Activated T-cell treated with anti-CD3 and anti-CD28 coated beads for 4 hours (primary cell): ENCODE measurements around the gene ITIH4.

ENCODE experiments used
- DNase-seq: peaks from one replicate; pipeline ENCODE4 v3.0.0-alpha.2; 2020

The ITIH4 gene

GRCh38 chr3:52830535-52831258 is at the start of gene ITIH4:
ITIH4 (minus strand) TSS chr3:52830672; CDS start chr3:52830642, 30 bp downstream.
- no peak for DNase-seq

GRCh38 chr3:52880047-52880446 is 49.6 kb upstream of the ITIH4 start:
- no peak for DNase-seq

GRCh38 chr3:52879581-52879980 is 49.1 kb upstream of the ITIH4 start:
- DNase-seq = no peak

GRCh38 chr3:52879090-52879489 is 48.6 kb upstream of the ITIH4 start:
- DNase-seq = no peak

- DNase-seq = no peak
Observed at GRCh38 chr3:52877085-52877484, 46.6 kb upstream of the ITIH4 start.

GRCh38 chr3:52874864-52875587 is 44.6 kb upstream of the ITIH4 start:
- DNase-seq = no peak

GRCh38 chr3:52874160-52874701 is 43.8 kb upstream of the ITIH4 start:
- DNase-seq = no peak

- DNase-seq = no peak
Observed at GRCh38 chr3:52873433-52874159, 43.1 kb upstream of the ITIH4 start.

- no peak for DNase-seq
Observed at GRCh38 chr3:52872245-52872644, 41.8 kb upstream of the ITIH4 start.

GRCh38 chr3:52871761-52872160 is 41.3 kb upstream of the ITIH4 start:
- DNase-seq = no peak

GRCh38 chr3:52870471-52870870 is 40.0 kb upstream of the ITIH4 start:
- no peak for DNase-seq

- no peak for DNase-seq
Observed at GRCh38 chr3:52866427-52866826, 36.0 kb upstream of the ITIH4 start.

GRCh38 chr3:52865994-52866393 is 35.5 kb upstream of the ITIH4 start:
- DNase-seq = no peak

GRCh38 chr3:52860424-52860768 is 29.9 kb upstream of the ITIH4 start:
- DNase-seq = no peak

GRCh38 chr3:52859686-52860423 is 29.4 kb upstream of the ITIH4 start:
- no peak for DNase-seq

- no peak for DNase-seq
Observed at GRCh38 chr3:52857864-52858263, 27.4 kb upstream of the ITIH4 start.

GRCh38 chr3:52857133-52857532 is 26.7 kb upstream of the ITIH4 start:
- no peak for DNase-seq

- no peak for DNase-seq
Observed at GRCh38 chr3:52856666-52857065, 26.2 kb upstream of the ITIH4 start.

GRCh38 chr3:52854013-52854412 is 23.5 kb upstream of the ITIH4 start:
- DNase-seq = no peak

GRCh38 chr3:52852419-52852818 is 21.9 kb upstream of the ITIH4 start:
- no peak for DNase-seq

GRCh38 chr3:52851348-52851747 is 20.9 kb upstream of the ITIH4 start:
- no peak for DNase-seq

- no peak for DNase-seq
Observed at GRCh38 chr3:52849656-52850055, 19.2 kb upstream of the ITIH4 start.

- DNase-seq = no peak
Observed at GRCh38 chr3:52848617-52849016, 18.1 kb upstream of the ITIH4 start.
